ENCODE results near the gene IMMP2L. TPM values are rescaled to one million over a fixed set of nuclear protein-coding genes. Genes with fewer than 3 reads are reported as not detected.

The IMMP2L gene
- total and polyA plus RNA-seq, 2 of the 4 experiments (the other 2 are of a cell fraction), result 5.8 to 9.3 TPM

DNA sequence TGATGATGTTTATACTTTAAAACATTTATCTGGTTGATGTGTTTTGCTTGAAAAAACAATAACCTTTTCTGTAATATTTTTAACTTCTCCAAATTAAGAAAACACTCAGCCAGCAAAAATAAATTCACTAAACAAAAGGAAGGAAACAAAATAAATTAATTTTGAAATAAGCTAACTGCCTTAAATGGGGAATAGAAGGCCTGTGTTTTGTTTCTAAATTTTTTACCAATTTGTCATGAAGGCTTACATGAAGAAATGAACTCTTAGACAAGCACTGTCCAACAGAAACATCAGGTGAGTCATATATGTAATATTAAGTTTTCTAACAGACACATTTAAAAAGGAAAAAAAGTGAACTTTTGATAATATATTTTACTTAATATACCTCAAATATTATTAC lies 402.9 kb downstream of the IMMP2L start:
- Histone ChIP-seq H3K18ac (ENCODE audit: low read depth, low read length) (peak overlapping the region; percentile 71; the same call in 1 of the 2 replicates), H3K36me3 (ENCODE audit: control insufficient read depth, insufficient read depth, low read length) (no peaks in the 10 kb centered on the region), H3K4ac (ENCODE audit: low read depth, low read length) (peak overlapping the region; percentile 83), H3K23ac (ENCODE audit: low read depth, low read length) (no peak overlapping the region), H3K4me3 (ENCODE audit: insufficient read depth, low read depth, low read length) (no peak overlapping the region), H3K79me1 (ENCODE audit: low read depth in 1 of 2, low read length in 2 of 2) (no peaks in the 10 kb centered on the region), H3K9ac (ENCODE audit: low read depth, low read length) (no peak overlapping the region), H2BK15ac (ENCODE audit: low read depth, low read length) (peak overlapping the region; percentile 90; the same call in 1 of the 3 replicates), H3K9me1 (ENCODE audit: insufficient read depth, low read length) (no peaks in the 10 kb centered on the region), H3K27me3 (ENCODE audit: control insufficient read depth, insufficient read depth, low read length) (no peaks in the 10 kb centered on the region), H4K20me1 (ENCODE audit: insufficient read depth, low read length) (no peaks in the 10 kb centered on the region), H2AK5ac (ENCODE audit: low read depth, low read length) (no peak overlapping the region; the same call in 1 of the 2 replicates), H4K5ac (ENCODE audit: low read depth, low read length) (no peak overlapping the region; the same call in 1 of the 2 replicates), H2AK9ac (replicated peaks; ENCODE audit: low read depth, low read length, poor library complexity) (no peak overlapping the region), H2BK20ac (ENCODE audit: low read depth, low read length) (0 out of 2 replicates have a peak overlapping the region, but pooled peaks have one; percentile 62), H4K8ac (ENCODE audit: low read depth in 2 of 2, low read length in 2 of 2) (peak overlapping the region in 1 of 2 experiments; percentile 90; a peak in 1 of 4 replicates), H2BK120ac (ENCODE audit: low read depth, low read length) (peak overlapping the region; percentile 89; the same call in 1 of the 2 replicates), H2BK5ac (ENCODE audit: low read depth, low read length, poor library complexity, severe bottlenecking) (peak overlapping the region; percentile 88), H3K27ac (ENCODE audit: insufficient read depth, low read length) (peak overlapping the region; percentile 59), H3K14ac (replicated peaks; ENCODE audit: low read depth, low read length) (0 out of 2 replicates have a peak overlapping the region, but pooled peaks have one; percentile 52), H3K4me2 (ENCODE audit: low read depth, low read length) (no peak overlapping the region), H3K9me3 (ENCODE audit: control insufficient read depth, insufficient read depth, low read length) (no peaks in the 10 kb centered on the region), H3K4me1 (ENCODE audit: control insufficient read depth, insufficient read depth, low read length) (no peaks in the 10 kb centered on the region), H2AFZ (replicated peaks; ENCODE audit: low read length, poor library complexity) (no peak overlapping the region), H3K56ac (ENCODE audit: extremely low read depth, insufficient read depth, low read length) (no peak overlapping the region), H4K91ac (ENCODE audit: insufficient read depth, low read depth, low read length) (no peak overlapping the region)
- CTCF ChIA-PET, result interaction anchor here (0.9 kb wide), 1 partner anchor 12 kb away, joined by 3 read pairs; no protein-coding TSS in a partner anchor
- peak; percentile 69 for DNase-seq
- dilution Hi-C loops (cut with HindIII; ENCODE audit: low sequenced_read_pairs, unreplicated experiment) (no loop called here), intact Hi-C loops (cut with micrococcal nuclease) (no loop called here), in situ Hi-C loops (cut with MboI; ENCODE audit: low sequenced_read_pairs) (no loop called here)
- peak; percentile 80 for ATAC-seq (ENCODE audit: low read depth)
- POLR2A ChIA-PET (ENCODE audit: unreplicated experiment), result no interaction called here
- 0 out of 2 replicates have a peak, but pooled peaks have one; percentile 15 for TF ChIP-seq FOS (IDR thresholded peaks at IDR 0.05; ENCODE audit: low read depth, low read length)
- TF ChIP-seq RAD21 (IDR thresholded peaks at IDR 0.05; ENCODE audit: low read length), result no peak
- peak; percentile 7; the same call in 1 of the 2 replicates for TF ChIP-seq CEBPB (IDR thresholded peaks at IDR 0.05; ENCODE audit: low read depth, low read length)
- BruUV-seq (replicated peaks), result no TSS peak
